GM18519 (cell line): Measurements from ENCODE around the gene MROH7.

Source experiments
- ATAC-seq: cut with Tn5 transposase; IDR thresholded peaks from one replicate; pipeline ENCODE4 v1.9.1; 2021; ENCODE audit warnings: mild to moderate bottlenecking, moderate library complexity; ENCODE audit not compliant: unreplicated experiment, low FRiP score

The MROH7 gene

GRCh38 chr1:54649130-54649898 is 7.7 kb downstream of the MROH7 start:
- ATAC-seq, result no peak

DNA sequence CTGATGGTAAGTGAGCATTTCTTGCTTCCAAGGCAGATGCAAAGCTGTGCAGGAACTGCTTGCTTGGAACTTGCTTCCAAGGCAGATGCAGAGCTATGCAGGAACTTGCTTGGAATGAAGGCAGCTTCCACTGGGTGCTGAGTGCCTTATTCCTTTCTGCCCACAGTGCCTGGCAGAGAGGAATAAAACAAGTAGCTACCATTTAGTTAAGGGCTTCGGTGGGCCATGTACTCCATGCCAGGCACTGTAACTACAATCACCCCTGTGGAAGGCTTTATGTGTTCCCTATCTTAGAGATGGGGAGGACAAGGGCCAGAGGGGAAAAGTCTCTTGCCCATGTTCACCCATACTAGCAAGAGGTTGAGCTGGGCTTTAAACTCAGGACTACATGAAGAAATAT is 8.3 kb downstream of the MROH7 start:
- no peak for ATAC-seq

DNA sequence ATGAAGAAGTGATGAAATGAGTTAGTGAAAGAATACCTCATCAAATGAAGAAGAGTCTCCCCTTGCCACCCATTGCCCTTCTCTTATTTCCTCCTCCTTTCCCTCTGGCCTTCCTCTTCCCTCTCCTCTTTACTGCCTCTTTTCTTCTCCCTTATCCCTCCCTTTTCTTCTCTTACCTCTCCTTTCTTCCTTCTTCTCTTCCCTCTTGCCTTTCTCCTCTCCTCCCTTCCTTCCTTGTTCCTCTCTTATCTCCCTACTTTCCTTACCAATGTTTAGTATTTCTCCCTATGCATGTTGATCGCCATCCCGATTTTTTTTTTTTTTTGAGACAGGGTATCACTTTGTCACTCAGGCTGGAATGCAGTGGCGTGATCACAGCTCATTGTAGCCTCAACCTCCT is 8.8 kb downstream of the MROH7 start:
- no peak for ATAC-seq

GRCh38 chr1:54651608-54652007 is 10.0 kb downstream of the MROH7 start:
- no peak for ATAC-seq

DNA sequence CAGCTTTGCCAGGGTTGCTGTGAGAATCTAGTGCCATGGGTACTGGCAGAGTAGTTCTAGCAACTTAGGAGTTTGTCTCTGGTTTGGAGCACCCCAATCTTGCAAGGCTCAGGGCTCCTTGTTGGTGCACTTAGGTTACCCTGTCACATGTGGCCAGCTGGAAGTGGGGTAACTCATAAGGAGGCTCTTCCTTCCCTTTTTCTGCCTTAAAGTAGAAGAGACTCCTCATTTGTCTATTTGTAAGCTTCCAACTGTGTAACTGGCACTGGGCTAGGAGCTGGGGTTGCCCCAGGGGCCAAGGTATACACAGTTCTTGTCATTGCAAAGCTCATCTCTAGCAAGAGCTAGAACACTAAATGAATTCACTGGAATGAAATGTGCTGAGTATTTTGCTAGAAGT is 10.6 kb downstream of the MROH7 start:
- no peak for ATAC-seq

- ATAC-seq, result no peak
Observed at GRCh38 chr1:54653036-54653435, 11.4 kb downstream of the MROH7 start.

DNA sequence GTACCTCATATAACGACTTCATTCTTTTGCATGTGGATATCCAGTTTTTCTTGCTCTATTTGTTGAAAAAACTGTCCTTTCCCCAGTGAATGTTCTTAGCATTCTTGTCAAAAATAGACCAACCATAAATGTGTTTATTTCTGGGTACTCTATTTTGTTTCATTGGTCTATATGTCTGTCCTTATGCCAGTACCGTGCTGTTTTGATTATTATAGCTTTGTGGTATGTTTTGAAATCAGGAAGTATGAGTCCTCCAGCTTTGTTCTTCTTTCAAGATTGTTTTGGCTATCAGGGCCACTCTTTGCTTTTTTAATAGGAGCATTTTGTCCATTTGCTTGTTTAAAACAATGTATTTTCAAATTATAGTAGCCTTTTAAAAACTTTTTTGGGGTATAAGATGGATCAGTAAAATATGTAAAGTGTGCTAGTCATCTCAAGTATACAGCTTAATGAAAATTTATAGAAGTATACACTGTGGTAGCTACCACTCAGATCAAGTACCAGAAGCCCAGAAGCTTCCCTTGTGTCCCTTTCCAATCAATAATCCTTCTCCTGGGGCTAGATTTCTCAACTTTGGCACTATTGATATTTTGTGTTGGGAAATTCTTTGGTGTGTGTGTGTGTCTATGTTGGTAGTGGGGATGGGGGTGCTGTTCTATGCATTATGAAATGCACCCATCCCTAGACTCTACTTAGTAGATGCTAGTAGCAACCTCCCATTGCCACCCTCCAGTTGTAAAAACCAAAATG is 16.8 kb downstream of the MROH7 start:
- no peak for ATAC-seq

DNA sequence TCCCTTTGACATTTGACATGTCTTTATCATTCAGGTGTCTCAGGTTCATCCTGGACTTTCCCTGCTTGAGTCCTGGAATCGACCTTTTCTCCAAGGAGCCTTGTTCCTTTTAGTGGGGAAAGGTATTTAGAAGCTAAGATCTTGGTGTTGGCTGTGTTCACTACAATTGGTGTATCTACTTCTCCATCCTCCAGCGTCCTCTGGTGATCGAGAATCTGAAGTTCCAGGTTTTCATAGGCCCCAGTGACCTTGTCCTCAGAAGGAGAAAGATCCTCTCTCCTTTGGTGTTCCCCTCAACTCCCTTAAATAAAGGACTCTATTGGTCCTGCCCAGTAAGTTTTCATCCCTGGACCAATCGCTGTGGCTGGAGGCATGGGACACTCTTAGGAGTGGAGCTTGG is 22.1 kb downstream of the MROH7 start:
- ATAC-seq, result no peak

- ATAC-seq, result no peak
Observed at GRCh38 chr1:54664364-54664763, 22.8 kb downstream of the MROH7 start.

DNA sequence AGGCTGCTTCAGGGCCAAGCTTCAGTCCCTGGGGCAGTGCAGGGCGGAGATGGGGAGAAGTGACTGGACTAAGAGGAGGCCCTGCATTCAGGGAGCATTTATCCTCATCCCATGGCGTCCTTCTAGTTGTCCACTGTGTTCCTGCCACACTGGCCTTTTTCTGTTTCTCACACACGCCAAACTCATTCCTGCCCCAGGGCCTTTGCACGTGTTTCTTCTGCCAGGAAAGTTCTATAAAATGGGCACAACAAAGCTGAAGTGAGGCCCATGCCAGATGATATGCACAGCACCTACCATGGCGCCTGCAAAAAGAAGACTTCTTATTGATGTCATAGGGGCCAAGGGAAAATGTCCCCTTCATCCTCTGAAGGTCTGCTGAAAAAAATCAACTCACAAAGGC is 24.3 kb downstream of the MROH7 start:
- no peak for ATAC-seq

DNA sequence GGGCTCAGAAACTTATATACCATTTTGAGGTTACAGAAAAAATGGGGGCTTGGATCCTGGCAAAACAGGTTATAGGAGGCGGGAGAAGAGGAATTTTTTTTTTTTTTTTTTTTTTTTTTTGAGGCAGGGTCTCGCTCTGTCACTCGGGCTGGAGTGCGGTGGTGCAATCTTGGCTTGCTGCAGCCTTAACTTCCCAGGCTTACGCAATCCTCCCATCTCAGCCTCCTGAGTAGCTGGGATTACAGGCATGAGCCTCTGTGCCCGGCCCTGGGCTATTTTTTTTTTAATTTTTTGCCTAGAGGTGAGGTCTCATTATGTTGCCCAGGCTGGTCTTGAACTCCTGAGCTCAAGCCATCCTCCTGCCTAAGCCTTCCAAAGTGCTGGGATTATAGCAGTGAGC is 24.7 kb downstream of the MROH7 start:
- no peak for ATAC-seq

GRCh38 chr1:54667797-54668196 is 26.2 kb downstream of the MROH7 start:
- ATAC-seq, result no peak

DNA sequence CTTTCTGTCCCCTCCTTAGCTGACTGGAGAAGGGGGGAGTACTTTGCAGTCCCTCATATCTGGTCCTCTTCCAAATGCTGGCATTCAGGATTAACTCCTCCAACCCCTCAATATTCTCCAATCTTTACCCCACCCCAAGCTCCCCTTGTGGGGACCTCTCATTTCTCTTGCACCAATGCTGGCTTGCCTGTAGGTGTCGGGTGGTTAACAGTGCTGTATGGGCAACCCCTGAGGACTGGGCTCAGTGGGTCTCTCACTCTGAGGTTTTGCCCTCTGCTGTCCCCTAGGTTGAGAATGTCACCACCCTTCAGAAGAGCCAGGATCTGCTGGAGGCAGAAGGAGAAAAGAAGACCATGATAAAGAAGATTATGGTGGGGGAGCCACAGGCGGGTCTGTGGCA is 27.0 kb downstream of the MROH7 start:
- ATAC-seq, result no peak

- no peak for ATAC-seq
Observed at GRCh38 chr1:54671985-54672608, 30.5 kb downstream of the MROH7 start.

- ATAC-seq, result no peak
Observed at GRCh38 chr1:54678776-54679643, 37.4 kb downstream of the MROH7 start.

DNA sequence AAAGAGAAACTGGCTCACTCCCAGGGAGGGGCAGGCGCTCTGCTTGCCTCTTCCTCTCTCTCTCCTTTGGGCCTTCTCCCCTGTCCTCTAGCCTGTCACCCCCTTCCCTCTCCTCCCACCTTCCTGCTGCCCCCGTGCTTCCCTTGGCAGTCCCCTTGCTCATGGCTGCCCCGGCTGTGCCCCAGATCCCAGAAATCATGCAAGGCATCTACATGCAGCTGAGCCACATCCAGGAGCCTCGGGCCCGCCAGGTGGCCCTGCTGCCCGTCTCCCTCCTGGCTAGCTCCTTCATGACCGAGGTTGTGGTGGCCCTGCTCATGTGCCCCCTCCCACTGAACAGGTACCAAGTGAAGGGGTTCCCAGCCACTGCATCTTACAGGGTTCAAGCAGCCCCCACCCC is 38.1 kb downstream of the MROH7 start:
- ATAC-seq, result no peak

DNA sequence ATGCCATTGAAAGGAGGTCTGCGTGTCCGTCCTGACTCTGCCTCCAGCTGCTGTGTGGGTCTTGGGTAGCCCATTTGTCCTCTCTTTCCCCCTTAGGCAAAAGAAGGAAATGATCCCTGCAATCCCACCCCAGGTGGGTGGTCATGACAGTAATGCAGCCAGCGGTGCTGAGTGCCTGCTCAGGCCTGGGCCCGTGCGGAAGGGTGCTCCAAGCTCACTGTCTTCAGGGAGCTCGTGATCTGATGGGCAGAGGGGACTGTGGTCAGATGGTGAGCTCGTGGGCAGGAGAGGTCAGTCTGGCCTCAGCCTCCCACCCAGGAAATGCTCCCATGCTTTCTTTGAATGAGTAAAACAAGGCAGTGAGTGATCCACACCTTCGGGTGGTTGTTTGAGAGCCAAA is 38.8 kb downstream of the MROH7 start:
- ATAC-seq, result no peak

DNA sequence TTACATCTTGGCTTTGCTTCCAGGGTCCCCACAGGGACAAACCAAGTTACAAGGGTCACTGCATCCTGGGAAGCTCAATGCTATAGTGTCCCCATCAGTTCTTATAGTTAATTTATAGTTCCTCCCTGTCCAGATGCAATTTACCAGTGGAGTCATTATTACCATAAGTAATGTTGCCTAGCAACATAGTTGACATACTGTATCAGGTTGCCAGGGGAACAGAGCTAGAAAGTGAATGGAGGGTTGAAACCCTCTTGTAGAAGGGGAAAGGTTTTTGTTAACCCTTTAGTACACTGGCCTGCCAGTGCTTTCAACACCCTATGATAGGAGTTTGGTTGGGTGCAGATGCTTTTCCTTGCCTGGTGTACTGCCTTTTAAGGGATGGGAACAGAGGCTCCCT is 39.8 kb downstream of the MROH7 start:
- no peak for ATAC-seq

DNA sequence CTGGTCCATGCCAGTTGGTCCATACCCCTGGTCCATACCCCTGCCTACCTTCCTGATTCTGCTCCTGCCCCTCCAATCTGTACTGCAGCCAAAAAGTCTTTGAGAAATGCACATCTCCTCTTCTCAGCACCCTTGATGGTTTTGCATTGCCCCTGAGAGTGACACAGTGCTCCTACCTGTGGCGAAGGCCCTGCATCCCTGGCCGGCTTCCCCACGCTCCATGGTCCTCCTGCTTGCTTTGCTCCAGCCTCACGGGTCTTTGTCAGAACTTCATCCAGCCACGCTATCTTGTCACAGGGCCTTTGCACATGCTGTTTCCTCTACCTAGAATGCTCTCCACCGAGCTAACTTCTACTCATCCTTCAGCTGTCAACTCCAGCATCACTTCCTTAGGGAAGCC is 41.9 kb downstream of the MROH7 start:
- no peak for ATAC-seq

GRCh38 chr1:54685335-54685905 is 43.8 kb downstream of the MROH7 start:
- no peak for ATAC-seq
